Ramos (cell line): Measurements from ENCODE around the gene COMP.

Experiments used
- in situ Hi-C: fragments of 300-500 bp; cut with MboI; formaldehyde crosslinking; loops from one replicate; pipeline ENCODE4 v1.14.3; 2022; ENCODE audit warnings: low sequenced_read_pairs; ENCODE audit not compliant: unreplicated experiment

Gene COMP

DNA sequence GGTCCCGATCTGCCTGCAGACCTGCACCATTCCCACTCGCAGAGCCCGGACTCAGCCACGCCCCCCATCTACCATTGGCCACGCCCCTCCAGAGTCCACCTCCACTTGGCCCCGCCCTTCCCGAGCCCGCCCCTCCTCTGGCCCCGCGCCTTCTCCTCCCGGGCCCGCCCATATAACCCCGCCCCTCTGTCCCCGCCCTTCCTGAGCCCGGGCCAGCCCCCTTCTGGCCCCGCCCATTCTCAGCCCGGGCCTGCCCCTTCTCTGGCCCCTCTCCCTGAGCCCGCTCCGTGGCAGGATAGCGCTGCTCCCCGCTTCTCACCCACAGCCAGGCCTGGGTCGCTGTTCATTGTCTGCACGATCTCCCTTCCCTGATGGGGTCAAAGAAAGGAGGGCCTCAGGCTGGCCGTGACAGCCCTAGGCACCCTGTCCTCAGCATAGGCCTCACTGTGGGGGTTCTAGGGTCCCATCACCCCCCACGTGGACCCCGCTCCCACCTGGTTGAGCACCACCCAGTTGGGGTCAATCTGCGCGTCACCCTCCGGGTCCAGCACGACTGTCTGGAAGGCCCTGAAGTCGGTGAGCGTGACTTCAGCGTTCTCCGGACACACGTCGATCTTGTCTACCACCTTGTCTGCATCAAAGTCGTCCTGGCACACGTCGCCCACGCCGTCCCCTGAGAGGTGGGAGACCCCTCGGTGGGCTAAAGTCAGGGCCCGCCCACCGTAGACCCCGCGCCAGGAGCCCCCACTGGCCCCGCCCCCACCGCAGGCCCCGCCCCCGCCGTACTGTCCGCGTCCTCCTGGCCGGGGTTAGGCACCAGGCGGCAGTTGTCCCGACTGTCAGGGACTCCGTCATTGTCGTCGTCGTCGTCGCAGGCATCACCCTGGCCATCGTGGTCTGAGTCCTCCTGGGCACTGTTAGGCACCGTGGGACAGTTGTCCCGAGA lies 5.7 kb downstream of the COMP start:
- in situ Hi-C loops, result no loop called here

DNA sequence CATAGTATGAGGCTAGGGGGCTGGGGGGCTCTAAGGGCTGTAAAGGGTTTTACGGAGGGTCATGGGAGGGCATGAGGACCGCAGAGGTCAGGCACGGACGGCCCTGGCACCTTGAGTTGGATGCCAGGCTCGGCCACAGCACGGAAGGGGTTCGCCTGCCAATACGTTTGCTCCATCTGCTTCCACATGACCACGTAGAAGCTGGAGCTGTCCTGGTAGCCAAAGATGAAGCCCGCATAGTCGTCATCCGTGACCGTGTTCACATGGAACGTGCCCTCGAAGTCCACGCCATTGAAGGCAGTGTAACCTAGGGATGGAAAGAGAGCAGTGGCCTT lies 6.4 kb downstream of the COMP start:
- in situ Hi-C loops, result no loop called here

DNA sequence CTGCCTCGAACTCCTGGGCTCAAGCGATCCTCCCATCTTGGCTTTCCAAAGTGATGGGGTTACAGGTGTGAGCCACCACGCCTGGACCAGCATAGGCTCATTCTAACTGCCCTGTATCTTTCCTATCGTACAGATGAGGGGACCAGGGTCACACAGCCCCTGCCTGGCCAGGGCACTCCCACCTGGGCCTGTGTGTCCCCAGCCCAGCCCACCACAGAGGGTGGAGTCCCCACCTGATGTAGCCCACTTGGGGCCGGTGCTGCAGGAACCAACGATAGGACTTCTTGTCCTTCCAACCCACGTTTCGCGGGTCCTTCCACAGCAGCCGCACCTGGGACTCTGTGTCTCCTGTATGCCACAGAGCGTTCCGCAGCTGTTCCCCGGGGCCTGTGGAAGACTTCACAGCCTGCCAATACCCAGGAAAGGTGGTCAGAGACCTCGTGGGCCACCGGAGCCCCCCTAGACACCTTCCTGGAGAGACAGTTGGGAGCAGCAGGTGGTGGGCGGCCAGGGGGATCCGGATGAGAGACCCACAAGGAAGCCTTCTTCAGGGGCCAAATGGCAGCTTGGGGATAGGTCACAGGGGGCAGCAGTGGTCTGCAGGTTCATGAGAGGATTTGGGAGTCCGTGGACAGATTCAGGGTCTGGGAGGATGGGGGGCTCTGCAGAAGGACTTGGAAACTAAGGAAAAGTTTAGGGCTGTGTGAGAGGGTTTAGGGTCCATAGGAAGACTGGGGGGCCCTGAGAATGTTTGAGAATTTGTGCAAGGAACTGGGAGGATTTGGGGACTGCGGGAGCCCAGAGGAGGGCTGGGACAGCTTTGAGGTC lies 6.9 kb downstream of the COMP start:
- in situ Hi-C loops, result no loop called here

DNA sequence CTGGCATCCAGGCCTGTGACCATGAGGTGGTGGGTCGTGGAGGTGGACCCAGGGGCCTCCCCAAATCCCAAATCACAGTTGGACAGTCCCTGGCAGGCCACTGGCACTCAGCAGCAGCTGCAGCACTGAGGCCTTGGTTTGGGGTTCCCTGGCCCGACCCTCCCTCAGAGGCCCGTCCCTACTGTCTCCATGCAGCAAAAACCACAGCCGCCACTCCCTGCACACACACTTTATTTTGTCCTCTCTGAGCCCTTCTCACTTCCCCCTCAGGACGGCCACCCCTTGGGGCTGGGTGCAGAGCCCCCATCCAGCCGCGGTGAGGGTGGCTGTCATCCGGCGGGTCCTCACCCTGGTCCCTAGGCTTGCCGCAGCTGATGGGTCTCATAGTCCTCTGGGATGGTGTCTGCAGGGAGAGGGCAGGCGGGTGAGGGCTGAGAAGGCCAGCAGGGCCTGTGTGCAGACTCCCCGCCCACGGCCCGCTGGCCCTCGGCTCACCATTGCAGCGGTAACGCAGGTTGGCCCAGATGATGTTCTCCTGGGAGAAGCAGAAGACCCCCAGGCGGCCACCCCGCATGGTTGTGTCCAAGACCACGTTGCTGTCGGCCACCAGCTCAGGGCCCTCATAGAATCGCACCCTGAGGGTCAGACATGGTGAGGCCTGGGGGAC lies 8.4 kb downstream of the COMP start:
- in situ Hi-C loops, result no loop called here

DNA sequence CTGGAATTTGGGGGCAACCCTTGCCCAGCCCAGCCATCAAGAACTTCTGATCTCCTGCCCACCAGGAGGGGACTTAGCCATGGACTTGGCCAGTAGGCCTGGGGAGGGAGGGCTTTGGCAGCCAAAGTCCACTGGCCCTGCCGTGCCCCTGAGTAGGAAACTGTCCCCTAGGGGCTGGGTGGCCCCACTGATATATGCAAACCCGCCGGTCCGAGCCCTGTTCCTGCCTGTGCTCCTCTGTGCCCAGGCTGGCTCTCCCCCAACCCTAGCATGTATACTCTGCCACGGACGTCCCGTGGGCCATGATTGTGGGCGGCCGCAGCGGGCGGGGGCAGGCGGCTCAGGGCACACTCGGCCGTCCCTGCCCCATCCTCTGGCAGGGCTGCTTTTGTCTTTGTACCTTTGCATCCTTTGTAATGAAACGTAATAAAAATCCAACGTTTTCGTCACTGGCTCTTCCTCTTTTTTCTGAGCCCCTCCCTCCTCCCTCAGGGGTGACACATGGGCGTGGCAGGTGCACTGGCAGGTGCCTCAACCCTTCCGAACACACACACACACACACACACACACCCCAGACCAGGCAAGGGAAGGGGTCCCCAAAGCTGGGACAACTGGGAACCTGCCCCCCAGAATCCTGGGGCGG lies 9.1 kb downstream of the COMP start:
- in situ Hi-C loops, result no loop called here

DNA sequence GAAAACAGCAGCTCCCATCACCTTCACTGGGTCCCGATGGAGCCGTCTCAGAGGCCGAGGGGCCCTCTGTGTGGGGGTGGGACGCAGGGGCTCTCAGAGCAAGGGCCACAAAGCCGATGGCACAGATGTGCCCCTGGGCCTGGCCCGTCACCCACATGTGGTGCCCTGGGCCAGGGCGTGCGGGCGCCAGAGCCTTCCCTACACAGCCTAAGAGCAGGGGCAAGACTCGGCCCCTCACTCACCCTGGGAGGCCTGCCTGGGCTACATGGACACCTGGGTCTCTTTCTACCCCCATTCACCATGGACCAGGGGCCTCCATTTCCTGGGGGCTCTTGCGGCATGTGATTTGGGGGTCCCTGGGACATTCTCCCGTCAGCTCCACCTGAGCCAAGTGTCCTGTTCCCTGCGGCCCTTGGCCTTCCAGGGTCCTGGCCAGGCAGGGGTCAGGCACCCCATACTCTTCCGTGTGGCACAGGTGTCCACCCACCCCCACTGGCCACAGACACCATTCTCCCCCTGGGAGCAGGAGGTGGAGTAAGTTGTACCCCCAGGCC lies 10.0 kb downstream of the COMP start:
- in situ Hi-C loops, result no loop called here

DNA sequence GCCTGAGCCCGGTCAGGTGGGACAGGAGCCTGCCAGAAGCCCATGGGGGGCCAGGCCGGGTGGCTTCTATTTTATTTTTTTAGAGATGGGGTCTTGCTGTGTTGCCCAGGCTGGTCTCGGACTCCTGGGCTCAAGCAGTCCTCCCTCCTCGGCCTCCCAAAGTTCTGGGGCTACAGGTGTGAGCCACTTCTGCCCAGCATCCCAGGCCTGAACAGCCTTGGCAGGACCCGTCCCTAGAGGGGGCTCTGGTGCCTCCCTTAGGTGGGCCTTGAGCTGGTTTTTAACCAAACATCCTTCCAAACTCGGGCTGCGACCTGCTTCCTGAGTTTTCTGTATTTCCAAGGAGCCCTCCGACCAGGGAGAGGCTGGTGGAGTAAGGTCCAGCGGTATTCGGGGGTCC lies 10.5 kb downstream of the COMP start:
- in situ Hi-C loops, result no loop called here

DNA sequence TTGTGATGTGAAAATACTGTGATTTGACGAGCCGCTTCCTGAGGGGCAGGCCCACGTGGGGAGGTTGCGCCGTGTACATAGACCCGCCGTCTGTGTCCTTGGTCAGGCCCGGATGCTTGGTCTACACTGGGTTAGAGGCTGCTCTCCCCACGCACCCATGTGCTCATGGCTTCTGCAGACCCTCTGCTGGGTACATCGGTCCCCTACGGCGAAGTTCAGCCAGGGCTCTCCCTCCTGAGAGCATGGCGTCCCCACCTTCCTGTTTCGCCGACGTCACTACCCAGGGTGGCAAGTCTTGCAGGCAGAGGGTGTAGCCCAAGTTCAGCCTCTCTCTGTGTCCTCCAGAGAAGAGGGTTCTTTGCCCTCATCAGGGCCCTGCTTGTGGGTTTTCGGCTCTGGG lies 11.0 kb downstream of the COMP start:
- in situ Hi-C loops, result no loop called here

DNA sequence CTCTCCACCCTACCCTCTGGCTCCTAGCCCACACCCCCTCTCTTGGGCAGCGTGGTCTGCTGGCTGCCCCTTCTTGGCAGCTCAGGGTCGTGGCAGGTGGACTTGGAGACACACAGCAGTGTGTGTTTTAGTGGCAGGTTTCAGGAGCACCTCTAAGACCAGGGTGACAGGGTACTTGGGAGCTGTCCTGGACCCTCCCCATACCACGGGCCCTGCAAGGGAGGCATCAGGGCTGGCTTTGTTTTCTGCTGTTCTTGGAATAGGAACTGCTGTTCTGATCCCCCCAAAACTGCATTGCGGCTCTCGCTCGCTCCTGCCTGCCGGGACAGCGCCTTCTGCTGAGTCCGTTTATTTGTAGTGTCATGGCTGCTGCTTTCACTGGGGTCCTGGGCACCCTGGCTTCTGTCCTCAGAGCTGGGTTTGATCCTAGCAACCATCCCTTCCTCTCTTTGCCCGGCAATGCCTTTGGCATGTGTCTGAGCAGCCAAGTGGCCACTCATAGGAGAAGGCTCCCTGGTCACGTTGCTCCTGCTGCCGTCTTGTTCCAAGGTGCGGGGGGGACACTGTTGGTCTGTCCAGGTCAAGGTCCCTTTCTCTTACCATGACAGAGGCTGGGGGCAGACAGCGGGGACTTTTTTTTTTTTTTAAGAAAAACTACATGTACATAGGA lies 12.1 kb downstream of the COMP start:
- in situ Hi-C loops, result no loop called here

DNA sequence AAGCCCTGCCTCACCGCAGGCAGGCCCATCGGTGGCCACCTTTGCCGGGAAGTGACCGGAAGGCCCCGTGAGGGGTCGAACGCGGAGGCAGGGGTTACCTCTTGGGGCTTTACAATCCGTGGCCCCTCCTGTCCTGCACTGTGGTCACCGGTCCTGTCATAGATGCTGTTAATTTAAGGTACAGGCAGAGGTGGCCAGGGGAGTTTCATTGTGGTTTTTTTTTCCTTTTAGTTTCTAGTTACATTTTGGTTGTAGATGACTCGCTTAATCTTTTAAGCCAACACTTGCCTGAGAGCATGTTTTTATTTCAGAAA lies 13.1 kb downstream of the COMP start:
- in situ Hi-C loops, result no loop called here

DNA sequence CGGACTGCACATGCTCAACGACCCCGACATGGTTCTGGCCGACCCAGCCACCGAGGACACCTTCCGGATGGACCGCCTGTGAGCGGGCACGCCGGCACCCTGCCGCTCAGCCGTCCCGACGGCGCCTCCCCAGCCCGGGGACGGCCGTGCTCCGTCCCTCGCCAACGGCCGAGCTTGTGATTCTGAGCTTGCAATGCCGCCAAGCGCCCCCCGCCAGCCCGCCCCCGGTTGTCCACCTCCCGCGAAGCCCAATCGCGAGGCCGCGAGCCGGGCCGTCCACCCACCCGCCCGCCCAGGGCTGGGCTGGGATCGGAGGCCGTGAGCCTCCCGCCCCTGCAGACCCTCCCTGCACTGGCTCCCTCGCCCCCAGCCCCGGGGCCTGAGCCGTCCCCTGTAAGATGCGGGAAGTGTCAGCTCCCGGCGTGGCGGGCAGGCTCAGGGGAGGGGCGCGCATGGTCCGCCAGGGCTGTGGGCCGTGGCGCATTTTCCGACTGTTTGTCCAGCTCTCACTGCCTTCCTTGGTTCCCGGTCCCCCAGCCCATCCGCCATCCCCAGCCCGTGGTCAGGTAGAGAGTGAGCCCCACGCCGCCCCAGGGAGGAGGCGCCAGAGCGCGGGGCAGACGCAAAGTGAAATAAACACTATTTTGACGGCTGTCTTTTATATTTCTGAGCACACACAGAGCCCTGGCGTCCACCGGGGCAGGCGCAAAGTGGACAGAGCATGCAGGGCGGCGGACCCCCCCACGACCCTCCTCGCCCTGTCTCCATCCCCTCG lies 13.6 kb downstream of the COMP start:
- in situ Hi-C loops, result no loop called here

DNA sequence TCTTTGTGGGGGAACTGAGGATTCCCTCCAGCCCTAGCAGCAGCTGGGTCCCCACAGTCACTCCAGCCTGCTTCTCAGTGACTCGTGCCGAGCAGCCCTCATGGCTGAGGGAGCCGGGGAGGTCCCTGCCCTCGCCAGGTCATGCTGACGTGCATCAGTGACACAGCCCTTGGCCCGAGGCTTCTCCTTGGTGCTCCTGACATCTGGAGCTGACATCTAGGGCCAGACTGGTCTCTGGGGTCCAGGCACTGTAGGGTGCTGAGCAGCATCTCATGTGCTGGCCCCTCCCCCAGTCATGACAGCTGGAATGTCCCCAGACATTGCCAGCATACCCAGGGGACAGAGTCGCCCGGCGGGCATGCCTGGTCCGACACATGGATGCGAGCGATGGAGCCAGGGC lies 14.4 kb downstream of the COMP start:
- in situ Hi-C loops, result no loop called here

DNA sequence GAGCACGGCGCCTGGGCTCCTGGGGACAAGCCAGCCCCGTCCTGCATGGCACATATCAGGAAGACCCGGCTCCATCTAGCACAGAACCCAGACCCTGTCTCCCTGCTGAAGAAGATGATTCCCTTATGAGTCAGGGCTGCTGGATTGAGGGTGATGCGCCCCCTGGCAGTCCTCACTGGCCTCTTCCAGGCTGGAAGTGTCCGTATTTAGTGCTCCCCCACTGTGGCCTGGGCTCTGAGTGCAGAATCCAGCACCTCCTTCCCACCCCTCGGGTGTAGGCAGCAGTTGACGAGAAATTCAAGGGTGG lies 14.9 kb downstream of the COMP start:
- in situ Hi-C loops, result no loop called here

DNA sequence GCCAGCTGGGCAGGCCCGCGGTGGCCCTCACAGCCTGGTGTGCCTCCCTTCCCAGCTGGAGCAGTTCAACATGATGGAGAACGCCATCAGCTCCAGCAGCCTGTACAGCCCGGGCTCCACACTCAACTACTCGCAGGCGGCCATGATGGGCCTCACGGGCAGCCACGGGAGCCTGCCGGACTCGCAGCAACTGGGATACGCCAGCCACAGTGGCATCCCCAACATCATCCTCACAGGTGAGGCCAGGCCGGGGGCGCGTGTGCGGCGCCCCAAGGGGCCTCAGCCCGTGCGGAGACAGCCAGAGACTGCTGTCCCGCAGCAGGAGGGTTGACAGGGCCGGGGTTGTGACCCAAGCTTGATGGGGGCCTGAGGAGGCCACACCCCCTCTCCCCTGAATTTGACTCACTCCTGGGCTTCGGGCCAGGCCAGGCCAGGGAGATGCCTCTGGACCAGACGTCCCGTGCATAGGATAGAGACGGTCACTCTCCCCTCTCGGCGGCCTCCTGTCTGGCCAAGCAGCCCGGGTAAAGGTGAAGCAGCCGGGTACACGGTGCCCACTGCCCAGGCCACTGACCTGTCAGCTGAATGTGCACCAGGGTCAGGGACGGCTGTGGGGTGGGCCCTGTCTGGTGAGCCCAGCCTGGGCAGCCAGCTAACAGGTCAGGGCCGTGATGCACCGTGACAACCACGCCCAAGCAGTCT lies 15.4 kb downstream of the COMP start:
- in situ Hi-C loops, result no loop called here

DNA sequence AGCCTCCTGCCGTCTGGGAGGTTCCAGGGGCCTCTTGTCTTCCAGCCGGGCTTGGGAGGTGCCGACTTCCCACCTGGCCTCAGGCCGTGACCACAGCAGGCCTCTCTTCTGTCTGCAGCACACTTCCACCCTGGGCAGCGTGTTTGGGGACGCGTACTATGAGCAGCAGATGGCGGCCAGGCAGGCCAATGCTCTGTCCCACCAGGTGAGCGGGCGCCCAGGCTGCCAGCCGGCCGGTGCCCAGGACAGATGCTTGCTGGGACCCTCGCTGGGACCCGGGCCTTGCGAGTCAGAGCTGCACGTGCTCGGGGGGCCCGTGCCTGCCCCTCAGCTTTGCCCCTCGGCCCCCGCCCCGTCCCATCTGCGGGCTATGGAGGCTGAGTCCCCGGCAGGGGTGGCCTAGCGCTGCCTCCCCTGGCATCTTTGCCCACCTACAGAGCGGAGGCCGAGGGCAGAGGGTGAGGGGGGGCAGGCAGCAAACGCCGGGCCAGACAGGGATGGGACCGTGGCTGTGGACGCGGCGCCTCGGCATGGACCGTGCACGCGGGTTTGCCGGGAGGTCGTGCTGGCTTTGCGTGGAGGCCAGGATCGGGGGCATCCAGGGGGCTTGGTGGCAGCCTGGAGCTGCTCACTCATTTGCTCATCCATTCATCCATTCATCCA lies 16.2 kb downstream of the COMP start:
- in situ Hi-C loops, result no loop called here

DNA sequence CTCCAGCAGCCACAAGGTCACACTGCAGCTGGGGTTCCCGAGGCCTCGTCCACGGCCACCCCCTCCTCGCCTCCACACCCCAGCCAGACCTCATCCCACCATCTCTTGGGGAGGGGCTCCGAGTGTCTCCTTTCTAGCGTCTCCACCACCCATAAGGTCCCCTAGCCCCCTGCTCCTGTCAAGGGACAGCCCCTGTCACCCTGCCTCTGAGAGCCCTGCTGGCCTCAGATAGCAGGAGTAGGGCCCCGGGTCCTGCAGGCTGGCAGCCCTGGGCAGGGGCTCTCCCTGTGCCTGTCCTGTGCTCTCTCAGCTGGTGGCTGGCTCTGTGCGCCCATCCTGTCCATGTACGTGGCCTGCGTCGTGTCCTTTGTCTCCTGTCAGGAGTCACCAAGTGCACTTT lies 17.0 kb downstream of the COMP start:
- in situ Hi-C loops, result no loop called here

DNA sequence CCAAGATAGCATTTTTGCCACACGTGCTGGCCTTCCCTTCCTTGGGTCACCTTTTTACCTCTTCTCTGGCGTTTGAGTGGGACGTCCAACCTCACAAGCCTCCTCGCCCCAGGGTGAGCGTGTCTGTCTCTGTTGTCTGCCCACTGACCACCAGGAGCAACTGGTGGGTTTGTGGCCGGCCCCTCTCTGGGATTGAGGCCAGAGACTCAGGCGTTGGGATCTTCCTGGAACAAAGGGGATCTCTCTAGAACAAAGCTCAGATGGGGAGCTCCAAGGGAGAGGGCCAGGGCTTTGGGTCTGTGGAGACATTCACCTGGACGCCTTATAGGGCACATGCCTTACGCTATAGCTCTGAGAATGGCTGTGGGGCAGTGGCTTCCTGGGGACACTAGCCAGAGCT lies 17.4 kb downstream of the COMP start:
- in situ Hi-C loops, result no loop called here
